Endodermal cell (in vitro differentiated cells): ENCODE results near the gene BCL7A. TPM values are rescaled to one million over a fixed set of nuclear protein-coding genes. Genes with fewer than 3 reads are reported as not detected.
A peak's percentile ranks its signal among the peaks of the same experiment; 100 is the strongest.

ENCODE experiments used
- DNase-seq: peaks from one replicate; pipeline ENCODE4 v3.0.0-alpha.2; 2017
- H3K27ac ChIP-seq: 2 replicates; pipeline ENCODE4 v1.5.1; 2013; ENCODE audit warnings: mild to moderate bottlenecking, low read depth, low read length, moderate library complexity
- H3K27me3 ChIP-seq: 2 replicates; pipeline ENCODE4 v1.6.1; 2013; ENCODE audit warnings: mild to moderate bottlenecking, low read length, moderate library complexity; ENCODE audit not compliant: insufficient read depth, control insufficient read depth, poor library complexity, severe bottlenecking
- H3K36me3 ChIP-seq: 2 replicates; pipeline ENCODE4 v1.7.0; 2013; ENCODE audit warnings: mild to moderate bottlenecking, low read length, moderate library complexity; ENCODE audit not compliant: control insufficient read depth, insufficient read depth
- H3K4me1 ChIP-seq: one replicate; pipeline ENCODE4 v1.7.0; 2013; ENCODE audit warnings: low read length; ENCODE audit not compliant: control insufficient read depth, insufficient read depth
- H3K4me3 ChIP-seq: 2 replicates; pipeline ENCODE4 v1.5.1; 2013; ENCODE audit warnings: mild to moderate bottlenecking, low read length, moderate library complexity
- H3K9ac ChIP-seq: 2 replicates; pipeline ENCODE4 v1.6.1; 2013; ENCODE audit warnings: mild to moderate bottlenecking, low read length, moderate library complexity; ENCODE audit not compliant: poor library complexity, severe bottlenecking; ENCODE audit errors: extremely low read depth
- H3K9me3 ChIP-seq: 2 replicates; pipeline ENCODE4 v1.6.1; 2013; ENCODE audit warnings: mild to moderate bottlenecking, low read length, moderate library complexity; ENCODE audit not compliant: control insufficient read depth
- H3K27ac Mint-ChIP-seq: 2 replicates; pipeline ENCODE4 v1.8.0; 2020; ENCODE audit warnings: mixed read lengths
- H3K27me3 Mint-ChIP-seq: 2 replicates; pipeline ENCODE4 v1.8.0; 2021; ENCODE audit warnings: mild to moderate bottlenecking, mixed read lengths; ENCODE audit not compliant: insufficient read depth
- H3K36me3 Mint-ChIP-seq: 2 replicates; pipeline ENCODE4 v1.8.0; 2020; ENCODE audit warnings: low read depth, mixed read lengths
- H3K4me1 Mint-ChIP-seq: 2 replicates; pipeline ENCODE4 v1.8.0; 2020; ENCODE audit warnings: mixed read lengths
- H3K4me3 Mint-ChIP-seq: 2 replicates; pipeline ENCODE4 v1.8.0; 2020; ENCODE audit warnings: mild to moderate bottlenecking, moderate library complexity, mixed read lengths
- H3K9me3 Mint-ChIP-seq: 2 replicates; pipeline ENCODE4 v1.8.0; 2020; ENCODE audit warnings: mild to moderate bottlenecking, mixed read lengths
- WGBS, 2 experiments: methylation state at CpG; one replicate each; pipeline versions ENCODE4 v1.1.5 to v1.1.7; 2013; ENCODE audit warnings: missing lambda C conversion rate in 2 of 2, mixed read lengths in 1 of 2; ENCODE audit not compliant: insufficient coverage in 1 of 2, insufficient read length in 1 of 2; 5-methylcytosine and 5-hydroxymethylcytosine counted together
- total RNA-seq, 2 donors: library from RNA; stranded (reverse); fragmentation: NEBNext Ultra II Directional in 1 of 2; extraction: Animal tissue kit (Norgen Biotek cat#: 25700) in 1 of 2; gene quantifications; 2 replicates in 1 of 2; 3 replicates in 1 of 2; pipeline ENCODE4 v1.2.1, GENCODE V29; 2021
- TF ChIP-seq, protein P1 (sequence below): fragments of 200-600 bp; sonication (generic); conservative IDR thresholded peaks from 2 replicates; pipeline ENCODE4 v1.5.0; 2021; ENCODE audit warnings: antibody characterized with exemption, mild to moderate bottlenecking

The BCL7A gene
- total RNA-seq, 2 donors from 2014 or later: 22.3 to 28.9 TPM

GRCh38 chr12:122081083-122081696 lies 59.5 kb downstream of the BCL7A start:
- Histone ChIP-seq H3K27me3 (no peaks in the 10 kb centered on the region), H3K9ac (no peak overlapping the region), H3K4me3 (no peak overlapping the region), H3K9me3 (no peaks in the 10 kb centered on the region), H3K27ac (no peak overlapping the region), H3K4me1 (peaks cover 15% of the 10 kb centered on the region), H3K36me3 (peaks cover 6% of the 10 kb centered on the region)
- Mint-ChIP-seq H3K36me3 (peaks cover 10% of the 10 kb centered on the region), H3K4me3 (no peak overlapping the region), H3K27ac (peak overlapping the region; percentile 4), H3K27me3 (peaks cover 40% of the 10 kb centered on the region), H3K4me1 (peaks cover 47% of the 10 kb centered on the region), H3K9me3 (no peaks in the 10 kb centered on the region)
- WGBS, 2 experiments: 88 to 92% methylated on average over 8 to 9 of the region's 9 CpGs
- no peak for DNase-seq
- TF ChIP-seq, protein P1, sequence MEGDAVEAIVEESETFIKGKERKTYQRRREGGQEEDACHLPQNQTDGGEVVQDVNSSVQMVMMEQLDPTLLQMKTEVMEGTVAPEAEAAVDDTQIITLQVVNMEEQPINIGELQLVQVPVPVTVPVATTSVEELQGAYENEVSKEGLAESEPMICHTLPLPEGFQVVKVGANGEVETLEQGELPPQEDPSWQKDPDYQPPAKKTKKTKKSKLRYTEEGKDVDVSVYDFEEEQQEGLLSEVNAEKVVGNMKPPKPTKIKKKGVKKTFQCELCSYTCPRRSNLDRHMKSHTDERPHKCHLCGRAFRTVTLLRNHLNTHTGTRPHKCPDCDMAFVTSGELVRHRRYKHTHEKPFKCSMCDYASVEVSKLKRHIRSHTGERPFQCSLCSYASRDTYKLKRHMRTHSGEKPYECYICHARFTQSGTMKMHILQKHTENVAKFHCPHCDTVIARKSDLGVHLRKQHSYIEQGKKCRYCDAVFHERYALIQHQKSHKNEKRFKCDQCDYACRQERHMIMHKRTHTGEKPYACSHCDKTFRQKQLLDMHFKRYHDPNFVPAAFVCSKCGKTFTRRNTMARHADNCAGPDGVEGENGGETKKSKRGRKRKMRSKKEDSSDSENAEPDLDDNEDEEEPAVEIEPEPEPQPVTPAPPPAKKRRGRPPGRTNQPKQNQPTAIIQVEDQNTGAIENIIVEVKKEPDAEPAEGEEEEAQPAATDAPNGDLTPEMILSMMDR: no peak

DNA sequence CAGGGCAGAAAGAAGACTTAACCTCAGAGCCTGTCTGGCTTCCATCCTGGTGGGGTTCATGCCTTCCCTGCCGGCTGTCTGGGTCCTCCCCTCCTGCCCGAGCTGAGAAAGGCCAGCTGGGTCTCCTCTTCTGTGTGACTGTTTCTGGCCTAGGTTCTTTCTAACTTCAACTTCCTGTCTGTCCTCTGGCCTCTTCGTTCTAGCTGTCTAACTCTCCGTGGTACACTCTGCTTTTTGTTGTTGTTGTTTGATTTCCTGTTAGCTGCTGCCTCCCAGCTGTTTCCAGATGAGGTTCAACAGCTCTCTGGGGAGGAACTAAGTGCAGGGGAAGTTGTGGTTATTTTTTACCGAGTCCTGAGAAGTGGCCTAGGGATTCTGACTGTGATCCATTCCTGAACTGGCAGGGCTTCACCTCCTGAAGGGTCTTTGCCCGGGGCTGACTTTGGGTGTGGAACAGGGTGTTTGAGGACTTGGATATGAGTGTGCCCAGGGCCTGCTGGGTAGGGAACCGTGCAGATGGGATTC lies 60.1 kb downstream of the BCL7A start:
- Mint-ChIP-seq H3K4me3 (no peak overlapping the region), H3K36me3 (peaks cover 10% of the 10 kb centered on the region), H3K27ac (no peak overlapping the region), H3K27me3 (peaks cover 39% of the 10 kb centered on the region), H3K4me1 (peaks cover 52% of the 10 kb centered on the region), H3K9me3 (no peaks in the 10 kb centered on the region)
- no peaks in the 10 kb centered on the region for H3K27me3 ChIP-seq
- H3K9me3 ChIP-seq: no peaks in the 10 kb centered on the region
- TF ChIP-seq, protein P1: no peak
- H3K4me1 ChIP-seq: peaks cover 15% of the 10 kb centered on the region
- no peak overlapping the region for H3K9ac ChIP-seq
- DNase-seq: no peak
- WGBS, 2 experiments: 64 to 75% methylated on average over 3 to 7 of the region's 7 CpGs
- H3K36me3 ChIP-seq: peaks cover 6% of the 10 kb centered on the region
- H3K4me3 ChIP-seq: peak overlapping the region; percentile 19
- H3K27ac ChIP-seq: no peak overlapping the region

GRCh38 chr12:122082621-122083356 lies 61.1 kb downstream of the BCL7A start:
- peaks cover 43% of the 10 kb centered on the region for H3K27me3 Mint-ChIP-seq
- H3K4me3 ChIP-seq: no peak overlapping the region
- no peaks in the 10 kb centered on the region for H3K9me3 Mint-ChIP-seq
- DNase-seq: no peak
- no peak overlapping the region for H3K4me3 Mint-ChIP-seq
- H3K36me3 ChIP-seq: peaks cover 6% of the 10 kb centered on the region
- no peak overlapping the region for H3K27ac ChIP-seq
- H3K27ac Mint-ChIP-seq: no peak overlapping the region
- WGBS, 2 experiments: 97 to 99% methylated on average over 4 to 6 of the region's 6 CpGs
- H3K4me1 ChIP-seq: peaks cover 17% of the 10 kb centered on the region
- TF ChIP-seq, protein P1: no peak
- no peaks in the 10 kb centered on the region for H3K9me3 ChIP-seq
- H3K9ac ChIP-seq: no peak overlapping the region
- no peaks in the 10 kb centered on the region for H3K27me3 ChIP-seq
- peaks cover 10% of the 10 kb centered on the region for H3K36me3 Mint-ChIP-seq
- peaks cover 62% of the 10 kb centered on the region for H3K4me1 Mint-ChIP-seq
